Measurements from ENCODE around the gene SCNN1A.
"Not testable (repeated sequence)": the region's sequence is repeated elsewhere in the genome, so short reads cannot be mapped to it uniquely, and the experiment has no call there.

The SCNN1A gene

DNA sequence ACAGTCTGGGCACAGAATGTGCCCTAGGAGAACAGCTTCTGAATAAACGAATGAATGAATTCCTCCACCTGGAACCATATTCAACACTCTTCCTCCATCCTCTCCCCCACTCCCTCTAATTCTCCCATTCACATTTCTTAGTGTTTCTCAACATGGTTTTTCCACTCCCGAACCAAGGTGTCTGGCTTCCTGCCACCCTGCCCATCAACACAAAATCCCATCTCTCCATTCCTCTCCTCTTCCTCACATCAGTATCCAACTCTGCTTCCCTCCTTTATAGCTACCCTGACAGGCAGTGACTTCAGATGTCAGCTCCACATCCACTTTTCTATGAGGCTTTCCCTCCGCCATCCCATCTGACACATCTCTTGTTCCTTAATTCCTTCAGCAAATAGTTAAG, 36.4 kb downstream of the SCNN1A start:
- TF ChIP-seq POLR2AphosphoS5 (IDR thresholded peaks at IDR 0.05; ENCODE audit: low read depth) (no peak), SPI1 (IDR thresholded peaks at IDR 0.05; ENCODE audit: borderline replicate concordance, low read depth) (0 out of 2 replicates have a peak, but pooled peaks have one; percentile 1)
- TF ChIP-seq, protein P1, sequence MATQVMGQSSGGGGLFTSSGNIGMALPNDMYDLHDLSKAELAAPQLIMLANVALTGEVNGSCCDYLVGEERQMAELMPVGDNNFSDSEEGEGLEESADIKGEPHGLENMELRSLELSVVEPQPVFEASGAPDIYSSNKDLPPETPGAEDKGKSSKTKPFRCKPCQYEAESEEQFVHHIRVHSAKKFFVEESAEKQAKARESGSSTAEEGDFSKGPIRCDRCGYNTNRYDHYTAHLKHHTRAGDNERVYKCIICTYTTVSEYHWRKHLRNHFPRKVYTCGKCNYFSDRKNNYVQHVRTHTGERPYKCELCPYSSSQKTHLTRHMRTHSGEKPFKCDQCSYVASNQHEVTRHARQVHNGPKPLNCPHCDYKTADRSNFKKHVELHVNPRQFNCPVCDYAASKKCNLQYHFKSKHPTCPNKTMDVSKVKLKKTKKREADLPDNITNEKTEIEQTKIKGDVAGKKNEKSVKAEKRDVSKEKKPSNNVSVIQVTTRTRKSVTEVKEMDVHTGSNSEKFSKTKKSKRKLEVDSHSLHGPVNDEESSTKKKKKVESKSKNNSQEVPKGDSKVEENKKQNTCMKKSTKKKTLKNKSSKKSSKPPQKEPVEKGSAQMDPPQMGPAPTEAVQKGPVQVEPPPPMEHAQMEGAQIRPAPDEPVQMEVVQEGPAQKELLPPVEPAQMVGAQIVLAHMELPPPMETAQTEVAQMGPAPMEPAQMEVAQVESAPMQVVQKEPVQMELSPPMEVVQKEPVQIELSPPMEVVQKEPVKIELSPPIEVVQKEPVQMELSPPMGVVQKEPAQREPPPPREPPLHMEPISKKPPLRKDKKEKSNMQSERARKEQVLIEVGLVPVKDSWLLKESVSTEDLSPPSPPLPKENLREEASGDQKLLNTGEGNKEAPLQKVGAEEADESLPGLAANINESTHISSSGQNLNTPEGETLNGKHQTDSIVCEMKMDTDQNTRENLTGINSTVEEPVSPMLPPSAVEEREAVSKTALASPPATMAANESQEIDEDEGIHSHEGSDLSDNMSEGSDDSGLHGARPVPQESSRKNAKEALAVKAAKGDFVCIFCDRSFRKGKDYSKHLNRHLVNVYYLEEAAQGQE (IDR thresholded peaks at IDR 0.05; ENCODE audit: insufficient replicate concordance, low read depth) = no peak
- Histone ChIP-seq H3K4me3 (replicated peaks; ENCODE audit: insufficient read depth, low read length) (peak overlapping the region; percentile 77), H3K27ac (replicated peaks) (peak overlapping the region; percentile 99), H3K27me3 (ENCODE audit: insufficient read depth, poor library complexity, severe bottlenecking) (no peaks in the 10 kb centered on the region)
- DNase-seq (ENCODE audit: low read depth in 1 of 2, low spot score in 1 of 2) = no peak

DNA sequence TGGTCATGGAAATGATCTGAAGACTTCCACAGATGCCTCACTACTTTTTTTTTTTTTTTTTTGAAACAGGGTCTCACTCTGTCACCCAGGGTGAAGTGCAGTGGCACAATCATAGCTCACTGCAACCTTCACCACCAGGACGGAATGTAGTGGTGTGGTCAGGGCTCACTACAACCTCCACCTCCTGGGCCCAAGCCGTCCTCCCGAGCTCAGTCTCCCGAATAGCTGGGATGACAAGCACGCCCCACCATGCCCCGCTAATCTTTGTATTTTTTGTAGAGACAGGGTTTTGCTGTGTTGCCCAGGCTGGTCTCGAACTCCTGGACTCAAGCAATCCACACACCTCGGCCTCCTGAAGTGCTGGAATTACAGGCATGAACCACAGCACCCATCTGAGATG, 36.8 kb downstream of the SCNN1A start:
- peak overlapping the region; percentile 77 for H3K4me3 ChIP-seq (replicated peaks; ENCODE audit: insufficient read depth, low read length)
- H3K27ac ChIP-seq (replicated peaks) = peak overlapping the region; percentile 99
- 0 out of 2 replicates have a peak, but pooled peaks have one; percentile 8 for TF ChIP-seq POLR2AphosphoS5 (IDR thresholded peaks at IDR 0.05; ENCODE audit: low read depth)
- not testable (repeated sequence) for H3K27me3 ChIP-seq (ENCODE audit: insufficient read depth, poor library complexity, severe bottlenecking); DNase-seq (ENCODE audit: low read depth in 1 of 2, low spot score in 1 of 2)

DNA sequence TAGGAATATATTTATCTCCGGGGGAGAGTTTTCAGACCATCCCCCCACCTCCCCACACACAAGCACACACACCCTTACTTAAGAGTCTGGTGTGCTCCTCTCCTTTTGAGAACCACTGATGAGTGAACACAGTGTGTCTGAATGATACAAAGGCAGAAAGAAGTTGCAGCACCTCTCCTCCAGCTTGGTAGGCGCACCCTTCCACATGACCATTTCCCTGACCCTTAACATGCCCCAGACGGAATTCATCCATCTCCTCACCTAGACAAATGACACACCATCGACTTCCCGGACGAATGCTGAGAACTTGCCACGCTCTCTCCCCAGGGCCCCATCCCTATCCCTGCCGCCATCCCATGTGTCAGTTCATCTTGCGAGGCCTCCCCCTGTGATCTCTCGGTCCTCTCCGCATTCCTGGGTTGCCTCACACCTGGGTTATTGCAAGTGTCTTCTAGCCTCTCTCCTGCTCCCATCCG, 37.4 kb downstream of the SCNN1A start:
- H3K4me3 ChIP-seq (replicated peaks; ENCODE audit: insufficient read depth, low read length) = peak overlapping the region; percentile 77
- no peaks in the 10 kb centered on the region for H3K27me3 ChIP-seq (ENCODE audit: insufficient read depth, poor library complexity, severe bottlenecking)
- H3K27ac ChIP-seq (replicated peaks) = peak overlapping the region; percentile 99
- TF ChIP-seq POLR2AphosphoS5 (IDR thresholded peaks at IDR 0.05; ENCODE audit: low read depth) (no peak), GABPA (IDR thresholded peaks at IDR 0.05; ENCODE audit: low read depth) (no peak)
- TF ChIP-seq, protein P1 (IDR thresholded peaks at IDR 0.05; ENCODE audit: insufficient replicate concordance, low read depth) = no peak
- peak in 1 of 2 experiments; percentile 44 for DNase-seq (ENCODE audit: low read depth in 1 of 2, low spot score in 1 of 2)

DNA sequence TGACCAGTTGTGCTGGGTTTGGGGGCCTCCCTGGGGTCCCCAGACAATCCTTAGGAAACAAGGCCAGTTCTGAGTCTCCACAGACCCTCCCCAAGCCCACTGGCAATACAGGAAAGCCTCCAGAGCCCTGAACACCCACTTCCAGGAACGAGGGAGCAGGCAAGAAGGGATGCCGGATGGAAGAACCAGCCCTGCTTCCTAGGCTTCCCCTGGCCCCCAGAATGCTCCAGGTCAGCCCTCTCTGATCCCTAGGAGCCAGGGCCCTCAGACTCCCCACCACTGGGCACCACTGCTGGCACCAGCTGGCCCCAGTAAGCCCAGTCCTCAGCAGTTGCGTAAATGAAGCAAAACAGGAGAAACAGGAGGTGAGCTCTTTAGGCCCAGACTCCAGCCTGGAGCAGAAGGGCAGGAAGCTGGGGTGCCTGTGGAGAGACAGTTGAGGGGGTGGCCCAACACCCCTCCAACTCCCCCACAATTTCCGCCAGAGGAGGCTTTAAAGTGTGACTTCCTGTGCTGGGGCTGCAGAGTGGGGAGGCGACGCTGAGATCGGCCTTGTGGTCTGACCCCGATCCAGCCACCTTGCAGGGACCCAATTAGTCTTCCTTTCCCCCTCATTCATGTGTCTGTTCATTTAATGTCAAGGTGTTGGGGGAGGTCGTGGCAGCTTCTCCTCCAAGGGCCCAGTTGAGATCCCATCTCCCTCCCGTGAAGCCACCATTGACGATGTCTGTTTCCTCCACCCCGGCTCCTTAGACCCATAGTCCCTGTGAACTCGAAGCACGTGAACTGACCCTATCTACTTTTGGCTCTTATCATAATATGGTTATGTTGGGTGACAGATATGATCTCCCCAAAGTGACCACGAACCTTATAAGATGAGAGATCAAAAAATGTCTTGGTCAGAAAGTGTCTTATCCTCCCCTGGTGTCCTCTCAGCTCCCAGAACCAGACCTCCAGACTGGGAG, 38.2 kb downstream of the SCNN1A start:
- peak overlapping the region; percentile 99 for H3K27ac ChIP-seq (replicated peaks)
- H3K4me3 ChIP-seq (replicated peaks; ENCODE audit: insufficient read depth, low read length) = peak overlapping the region; percentile 77
- peak; percentile 84 to 90 for DNase-seq (ENCODE audit: low read depth in 1 of 2, low spot score in 1 of 2)
- no peaks in the 10 kb centered on the region for H3K27me3 ChIP-seq (ENCODE audit: insufficient read depth, poor library complexity, severe bottlenecking)
- TF ChIP-seq, protein P2, sequence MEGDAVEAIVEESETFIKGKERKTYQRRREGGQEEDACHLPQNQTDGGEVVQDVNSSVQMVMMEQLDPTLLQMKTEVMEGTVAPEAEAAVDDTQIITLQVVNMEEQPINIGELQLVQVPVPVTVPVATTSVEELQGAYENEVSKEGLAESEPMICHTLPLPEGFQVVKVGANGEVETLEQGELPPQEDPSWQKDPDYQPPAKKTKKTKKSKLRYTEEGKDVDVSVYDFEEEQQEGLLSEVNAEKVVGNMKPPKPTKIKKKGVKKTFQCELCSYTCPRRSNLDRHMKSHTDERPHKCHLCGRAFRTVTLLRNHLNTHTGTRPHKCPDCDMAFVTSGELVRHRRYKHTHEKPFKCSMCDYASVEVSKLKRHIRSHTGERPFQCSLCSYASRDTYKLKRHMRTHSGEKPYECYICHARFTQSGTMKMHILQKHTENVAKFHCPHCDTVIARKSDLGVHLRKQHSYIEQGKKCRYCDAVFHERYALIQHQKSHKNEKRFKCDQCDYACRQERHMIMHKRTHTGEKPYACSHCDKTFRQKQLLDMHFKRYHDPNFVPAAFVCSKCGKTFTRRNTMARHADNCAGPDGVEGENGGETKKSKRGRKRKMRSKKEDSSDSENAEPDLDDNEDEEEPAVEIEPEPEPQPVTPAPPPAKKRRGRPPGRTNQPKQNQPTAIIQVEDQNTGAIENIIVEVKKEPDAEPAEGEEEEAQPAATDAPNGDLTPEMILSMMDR (IDR thresholded peaks at IDR 0.05; ENCODE audit: insufficient read depth, low read length) = no peak
- TF ChIP-seq SPI1 (IDR thresholded peaks at IDR 0.05; ENCODE audit: borderline replicate concordance, low read depth) (peak; percentile 55), GABPA (IDR thresholded peaks at IDR 0.05; ENCODE audit: low read depth) (peak; percentile 80), POLR2AphosphoS5 (IDR thresholded peaks at IDR 0.05; ENCODE audit: low read depth) (peak; percentile 96)
- TF ChIP-seq, protein P1 (IDR thresholded peaks at IDR 0.05; ENCODE audit: insufficient replicate concordance, low read depth) = no peak

All from HL-60 (cell line).